GM18907 (cell line): ENCODE measurements around the gene CD320.

Experiments
- ATAC-seq: cut with Tn5 transposase; IDR thresholded peaks from one replicate; pipeline ENCODE4 v1.9.1; 2021; ENCODE audit warnings: mild to moderate bottlenecking, moderate library complexity; ENCODE audit not compliant: unreplicated experiment

CD320 gene

DNA sequence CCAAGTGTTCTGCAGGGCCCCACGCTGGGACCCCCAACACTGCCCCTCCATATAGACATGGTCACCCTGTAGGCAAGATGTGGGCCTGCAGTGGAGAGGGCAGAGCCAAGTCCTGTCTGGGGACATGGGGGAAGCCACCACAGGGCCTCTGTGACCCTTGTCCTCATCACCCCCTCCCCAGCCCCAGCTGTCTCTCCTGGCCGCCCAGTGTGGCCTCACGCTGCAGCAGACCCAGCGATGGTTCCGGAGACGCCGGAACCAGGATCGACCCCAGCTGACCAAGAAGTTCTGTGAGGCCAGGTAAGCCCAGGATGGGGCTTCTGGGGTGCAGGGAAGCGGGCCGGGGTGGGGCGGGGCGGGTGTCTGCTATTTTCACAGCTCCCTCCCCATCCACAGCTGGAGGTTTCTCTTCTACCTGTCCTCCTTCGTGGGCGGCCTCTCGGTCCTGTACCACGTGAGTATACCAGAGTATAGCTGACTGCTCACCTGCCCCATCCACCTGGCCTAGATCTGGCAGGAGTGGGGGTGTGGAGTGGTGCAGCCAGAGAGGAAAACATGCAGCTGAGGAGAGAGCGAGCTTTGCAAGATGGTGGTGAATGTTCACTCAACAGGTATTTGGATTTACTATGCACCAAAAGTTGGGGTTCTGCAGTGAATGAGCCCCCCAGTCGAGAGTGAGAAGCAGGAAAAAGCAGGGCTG is 52.6 kb downstream of the CD320 start:
- ATAC-seq = no peak

DNA sequence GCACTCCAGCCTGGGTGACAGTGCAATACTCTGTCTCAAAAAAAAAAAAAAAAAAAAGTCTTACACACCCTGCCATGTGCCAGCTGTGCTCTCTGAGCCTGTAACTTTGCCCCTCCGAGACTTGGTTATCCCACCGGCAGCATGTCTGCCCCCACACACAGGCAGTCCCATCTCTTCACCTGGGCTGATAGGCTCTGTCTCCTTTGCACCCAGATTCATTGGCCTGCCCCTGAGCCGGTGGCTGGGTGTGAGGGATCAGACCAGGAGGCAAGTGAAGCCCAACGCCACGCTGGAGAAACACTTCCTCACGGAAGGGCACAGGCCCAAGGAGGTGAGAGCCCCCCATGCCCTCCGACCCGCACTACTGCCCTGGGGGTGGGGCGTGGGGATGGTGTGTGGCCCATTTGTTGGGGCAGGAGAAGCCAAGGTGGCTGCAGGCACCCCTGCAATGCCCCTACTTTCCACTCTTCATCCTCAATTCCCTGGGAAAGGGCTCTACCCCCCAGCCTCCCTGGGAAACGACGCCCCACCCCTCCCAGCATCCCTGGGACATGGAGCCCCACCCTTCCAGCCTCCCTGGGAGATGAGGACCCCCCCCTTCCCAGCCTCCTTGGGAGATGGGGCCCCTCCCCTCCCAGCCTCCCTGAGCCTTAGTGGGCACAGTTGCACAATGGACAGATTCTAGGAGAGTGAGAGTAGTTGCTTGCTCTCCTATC is 53.7 kb downstream of the CD320 start:
- no peak for ATAC-seq

DNA sequence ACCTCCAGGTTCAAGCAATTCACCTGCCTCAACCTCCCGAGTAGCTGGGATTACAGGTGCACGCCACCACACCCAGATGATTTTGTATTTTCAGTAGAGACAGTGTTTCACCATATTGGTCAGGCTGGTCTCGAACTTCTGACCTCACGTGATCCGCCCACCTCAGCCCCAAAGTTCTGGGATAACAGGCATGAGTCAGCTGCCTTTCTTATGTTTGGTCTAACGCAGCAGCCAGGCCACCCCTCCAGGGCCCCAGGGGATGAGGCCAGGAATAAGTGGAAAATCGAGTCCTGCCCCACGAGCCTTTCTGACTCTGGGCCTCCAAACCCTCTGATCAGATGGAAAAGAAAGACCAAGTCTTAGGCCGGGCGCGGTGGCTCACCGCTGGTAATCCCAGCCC is 54.5 kb downstream of the CD320 start:
- ATAC-seq = no peak

DNA sequence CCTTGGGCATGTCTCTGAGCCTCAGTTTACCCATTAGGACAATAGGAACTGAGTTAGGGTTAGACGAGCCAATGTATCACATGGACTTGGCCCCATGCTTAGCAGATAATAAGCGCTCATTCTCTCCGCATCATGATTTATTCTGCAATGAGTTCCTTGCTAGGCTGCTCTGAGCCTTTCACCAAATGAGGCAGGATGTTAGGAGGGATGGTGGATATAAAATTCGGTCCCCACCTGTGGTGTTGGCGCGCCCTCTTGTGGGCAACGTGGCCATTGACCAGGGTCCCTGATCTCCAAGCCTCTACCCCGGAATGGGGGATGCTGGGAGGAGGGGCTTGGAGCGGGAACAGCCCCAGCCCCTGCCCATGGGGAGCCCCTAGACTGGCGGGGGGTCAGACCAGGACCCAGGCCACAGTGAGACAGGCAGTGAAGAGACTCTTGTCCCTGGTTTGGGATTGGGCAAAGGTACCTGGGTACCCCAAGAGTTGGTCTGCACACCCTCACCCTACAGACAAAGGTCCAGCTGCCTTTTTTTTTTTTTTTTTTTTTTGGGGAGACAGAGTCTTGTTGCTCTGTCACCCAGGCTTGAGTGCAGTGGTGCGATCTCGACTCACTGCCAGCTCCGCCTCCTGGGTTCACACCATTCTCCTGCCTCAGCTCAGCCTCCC is 55.1 kb downstream of the CD320 start:
- no peak for ATAC-seq
